HepG2 (cell line): ENCODE results near the gene SPIN1. TPM values are rescaled to one million over a fixed set of nuclear protein-coding genes. Genes with fewer than 3 reads are reported as not detected.

Experiments used
- E2F5 ChIP-seq: sonication (generic); formaldehyde crosslinking; conservative IDR thresholded peaks from 2 replicates; pipeline ENCODE4 v1.4.0; 2020; ENCODE audit warnings: missing genetic modification reagents
- FLYWCH1 ChIP-seq: sonication (generic); formaldehyde crosslinking; IDR thresholded peaks from 2 replicates; pipeline ENCODE4 v1.8.1; 2023; ENCODE audit warnings: mild to moderate bottlenecking, missing genetic modification reagents
- HES4 ChIP-seq: sonication (generic); formaldehyde crosslinking; IDR thresholded peaks from 2 replicates; pipeline ENCODE4 v1.9.0; 2021; ENCODE audit warnings: mild to moderate bottlenecking, missing genetic modification reagents, borderline replicate concordance
- NFE2L2 ChIP-seq: fragments of 150-350 bp; IDR thresholded peaks from 2 replicates; pipeline ENCODE4 v1.6.1; 2014; ENCODE audit warnings: low read length
- SMAD1 ChIP-seq: sonication (generic); formaldehyde crosslinking; IDR thresholded peaks from 2 replicates; pipeline ENCODE4 v1.4.0; 2020; ENCODE audit warnings: missing genetic modification reagents, low read depth, mild to moderate bottlenecking, borderline replicate concordance
- TMF1 ChIP-seq: sonication (generic); formaldehyde crosslinking; IDR thresholded peaks from 2 replicates; pipeline ENCODE4 v1.8.1; 2022; ENCODE audit warnings: low read depth, missing genetic modification reagents
- ZNF605 ChIP-seq: sonication (generic); formaldehyde crosslinking; IDR thresholded peaks from 2 replicates; pipeline ENCODE4 v1.8.0; 2022; ENCODE audit warnings: mild to moderate bottlenecking, missing genetic modification reagents
- ZZZ3 ChIP-seq: sonication (generic); formaldehyde crosslinking; IDR thresholded peaks from 2 replicates; pipeline ENCODE4 v1.4.0; 2020; ENCODE audit warnings: missing genetic modification reagents, mild to moderate bottlenecking, borderline replicate concordance
- polyA plus RNA-seq, 8 experiments: library from polyadenylated mRNA; depleted of rRNA in 3 of 8; stranded (reverse) in 7 of 8; unstranded in 1 of 8; fragments of >200 nt; fragmentation: Illumina TruSeq in 4 of 8; extraction: Trizol in 4 of 8; gene quantifications; 2 replicates each; pipeline versions ENCODE4 v1.2.1 to v1.2.3, GENCODE V29; 2011 to 2016; ENCODE audit warnings: low read depth in 4 of 8, missing spikeins in 1 of 8, mixed read lengths in 1 of 8; ENCODE audit not compliant: insufficient read depth in 1 of 8
- total RNA-seq, 5 experiments: library from RNA; depleted of rRNA; stranded (reverse); fragments of >200 nt; fragmentation: Illumina TruSeq; extraction: Trizol; gene quantifications; 2 replicates each; pipeline ENCODE4 v1.2.3, GENCODE V29; 2016; ENCODE audit warnings: low read depth in 1 of 5
- TF ChIP-seq, protein P1 (sequence below): sonication (generic); formaldehyde crosslinking; IDR thresholded peaks from 2 replicates; pipeline ENCODE4 v1.4.0; 2020; ENCODE audit warnings: mild to moderate bottlenecking, missing genetic modification reagents
- TF ChIP-seq, protein P2 (sequence below): sonication (generic); formaldehyde crosslinking; IDR thresholded peaks from 2 replicates; pipeline ENCODE4 v1.5.0; 2020; ENCODE audit warnings: missing genetic modification reagents, mild to moderate bottlenecking, borderline replicate concordance
- TF ChIP-seq, protein P3 (sequence below): IDR thresholded peaks from 2 replicates; pipeline ENCODE4 v1.6.1; 2016
- TF ChIP-seq, protein P4 (sequence below): sonication (generic); formaldehyde crosslinking; conservative IDR thresholded peaks from 2 replicates; pipeline ENCODE4 v1.4.0; 2020; ENCODE audit warnings: missing genetic modification reagents

The SPIN1 gene
- total and polyA plus RNA-seq, 2 of the 13 experiments (the other 11 are each of a cell fraction or from before 2014, with no cell fraction given) = 20.0 to 24.3 TPM

GRCh38 chr9:88387552-88388202 is 567 bp upstream of the SPIN1 start (continued):
- TF ChIP-seq, protein P1, sequence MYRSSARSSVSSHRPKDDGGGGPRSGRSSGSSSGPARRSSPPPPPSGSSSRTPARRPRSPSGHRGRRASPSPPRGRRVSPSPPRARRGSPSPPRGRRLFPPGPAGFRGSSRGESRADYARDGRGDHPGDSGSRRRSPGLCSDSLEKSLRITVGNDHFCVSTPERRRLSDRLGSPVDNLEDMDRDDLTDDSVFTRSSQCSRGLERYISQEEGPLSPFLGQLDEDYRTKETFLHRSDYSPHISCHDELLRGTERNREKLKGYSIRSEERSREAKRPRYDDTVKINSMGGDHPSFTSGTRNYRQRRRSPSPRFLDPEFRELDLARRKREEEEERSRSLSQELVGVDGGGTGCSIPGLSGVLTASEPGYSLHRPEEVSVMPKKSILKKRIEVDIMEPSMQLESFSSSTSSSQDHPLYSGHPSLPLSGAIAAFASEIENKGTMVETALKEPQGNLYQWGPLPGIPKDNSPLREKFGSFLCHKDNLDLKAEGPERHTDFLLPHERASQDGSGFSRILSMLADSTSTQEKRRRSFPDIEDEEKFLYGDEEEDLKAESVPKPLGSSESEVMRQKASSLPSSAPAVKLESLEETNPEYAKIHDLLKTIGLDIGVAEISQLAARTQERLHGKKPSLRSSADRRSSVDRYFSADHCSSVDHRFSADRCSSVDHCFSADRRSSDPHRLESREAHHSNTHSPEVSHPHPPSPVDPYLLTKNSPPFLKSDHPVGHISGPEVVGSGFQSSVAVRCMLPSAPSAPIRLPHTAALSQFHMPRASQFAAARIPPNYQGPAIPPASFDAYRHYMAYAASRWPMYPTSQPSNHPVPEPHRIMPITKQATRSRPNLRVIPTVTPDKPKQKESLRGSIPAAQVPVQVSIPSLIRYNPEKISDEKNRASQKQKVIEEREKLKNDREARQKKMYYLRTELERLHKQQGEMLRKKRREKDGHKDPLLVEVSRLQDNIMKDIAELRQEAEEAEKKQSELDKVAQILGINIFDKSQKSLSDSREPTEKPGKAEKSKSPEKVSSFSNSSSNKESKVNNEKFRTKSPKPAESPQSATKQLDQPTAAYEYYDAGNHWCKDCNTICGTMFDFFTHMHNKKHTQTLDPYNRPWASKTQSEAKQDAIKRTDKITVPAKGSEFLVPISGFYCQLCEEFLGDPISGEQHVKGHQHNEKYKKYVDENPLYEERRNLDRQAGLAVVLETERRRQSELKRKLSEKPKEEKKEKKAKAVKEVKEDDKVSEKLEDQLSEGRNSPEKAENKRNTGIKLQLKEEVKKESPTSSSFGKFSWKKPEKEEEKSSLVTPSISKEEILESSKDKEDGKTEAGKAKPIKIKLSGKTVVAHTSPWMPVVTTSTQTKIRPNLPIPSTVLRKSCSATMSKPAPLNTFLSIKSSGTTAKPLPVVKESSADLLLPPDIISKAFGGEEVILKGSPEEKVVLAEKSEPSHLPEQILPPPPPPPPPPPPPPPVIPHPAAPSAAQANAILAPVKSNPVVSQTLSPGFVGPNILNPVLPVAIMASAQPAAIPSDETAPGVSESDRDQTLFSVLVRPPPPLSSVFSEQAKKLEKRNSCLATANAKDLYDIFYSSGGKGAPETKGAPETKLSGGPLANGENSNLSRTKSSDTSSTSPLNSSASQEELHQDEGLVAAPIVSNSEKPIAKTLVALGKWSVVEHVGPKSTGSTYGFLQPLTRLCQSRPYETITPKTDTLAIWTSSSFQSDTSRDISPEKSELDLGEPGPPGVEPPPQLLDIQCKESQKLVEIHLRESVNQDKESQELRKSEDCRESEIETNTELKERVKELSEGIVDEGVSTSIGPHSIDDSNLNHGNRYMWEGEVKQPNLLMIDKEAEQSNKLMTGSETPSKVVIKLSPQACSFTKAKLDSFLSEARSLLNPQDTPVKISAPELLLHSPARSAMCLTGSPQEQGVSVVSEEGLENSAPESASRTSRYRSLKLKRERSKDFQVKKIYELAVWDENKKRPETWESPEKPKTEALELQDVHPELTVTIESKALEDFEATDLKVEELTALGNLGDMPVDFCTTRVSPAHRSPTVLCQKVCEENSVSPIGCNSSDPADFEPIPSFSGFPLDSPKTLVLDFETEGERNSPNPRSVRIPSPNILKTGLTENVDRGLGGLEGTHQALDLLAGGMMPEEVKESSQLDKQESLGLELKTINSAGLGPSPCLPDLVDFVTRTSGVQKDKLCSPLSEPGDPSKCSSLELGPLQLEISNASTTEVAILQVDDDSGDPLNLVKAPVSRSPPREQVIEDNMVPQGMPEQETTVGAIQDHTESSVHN = no peak
- TF ChIP-seq, protein P2, sequence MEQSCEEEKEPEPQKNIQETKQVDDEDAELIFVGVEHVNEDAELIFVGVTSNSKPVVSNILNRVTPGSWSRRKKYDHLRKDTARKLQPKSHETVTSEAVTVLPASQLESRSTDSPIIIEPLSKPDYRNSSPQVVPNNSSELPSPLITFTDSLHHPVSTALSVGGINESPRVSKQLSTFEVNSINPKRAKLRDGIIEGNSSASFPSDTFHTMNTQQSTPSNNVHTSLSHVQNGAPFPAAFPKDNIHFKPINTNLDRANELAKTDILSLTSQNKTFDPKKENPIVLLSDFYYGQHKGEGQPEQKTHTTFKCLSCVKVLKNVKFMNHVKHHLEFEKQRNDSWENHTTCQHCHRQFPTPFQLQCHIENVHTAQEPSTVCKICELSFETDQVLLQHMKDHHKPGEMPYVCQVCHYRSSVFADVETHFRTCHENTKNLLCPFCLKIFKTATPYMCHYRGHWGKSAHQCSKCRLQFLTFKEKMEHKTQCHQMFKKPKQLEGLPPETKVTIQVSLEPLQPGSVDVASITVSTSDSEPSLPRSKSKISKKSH = no peak; the same call in 1 of the 2 replicates
- TF ChIP-seq, protein P3, sequence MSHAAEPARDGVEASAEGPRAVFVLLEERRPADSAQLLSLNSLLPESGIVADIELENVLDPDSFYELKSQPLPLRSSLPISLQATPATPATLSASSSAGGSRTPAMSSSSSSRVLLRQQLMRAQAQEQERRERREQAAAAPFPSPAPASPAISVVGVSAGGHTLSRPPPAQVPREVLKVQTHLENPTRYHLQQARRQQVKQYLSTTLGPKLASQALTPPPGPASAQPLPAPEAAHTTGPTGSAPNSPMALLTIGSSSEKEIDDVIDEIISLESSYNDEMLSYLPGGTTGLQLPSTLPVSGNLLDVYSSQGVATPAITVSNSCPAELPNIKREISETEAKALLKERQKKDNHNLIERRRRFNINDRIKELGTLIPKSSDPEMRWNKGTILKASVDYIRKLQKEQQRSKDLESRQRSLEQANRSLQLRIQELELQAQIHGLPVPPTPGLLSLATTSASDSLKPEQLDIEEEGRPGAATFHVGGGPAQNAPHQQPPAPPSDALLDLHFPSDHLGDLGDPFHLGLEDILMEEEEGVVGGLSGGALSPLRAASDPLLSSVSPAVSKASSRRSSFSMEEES (CRISPR knock-in tag) = no peak
- no peak for TF ChIP-seq NFE2L2
- TF ChIP-seq E2F5 (CRISPR knock-in tag) = no peak
- TF ChIP-seq HES4 (CRISPR knock-in tag) = no peak
- TF ChIP-seq ZNF605 (CRISPR knock-in tag) = no peak
- no peak for TF ChIP-seq FLYWCH1 (CRISPR knock-in tag)
- no peak for TF ChIP-seq ZZZ3 (CRISPR knock-in tag)
- TF ChIP-seq, protein P4, sequence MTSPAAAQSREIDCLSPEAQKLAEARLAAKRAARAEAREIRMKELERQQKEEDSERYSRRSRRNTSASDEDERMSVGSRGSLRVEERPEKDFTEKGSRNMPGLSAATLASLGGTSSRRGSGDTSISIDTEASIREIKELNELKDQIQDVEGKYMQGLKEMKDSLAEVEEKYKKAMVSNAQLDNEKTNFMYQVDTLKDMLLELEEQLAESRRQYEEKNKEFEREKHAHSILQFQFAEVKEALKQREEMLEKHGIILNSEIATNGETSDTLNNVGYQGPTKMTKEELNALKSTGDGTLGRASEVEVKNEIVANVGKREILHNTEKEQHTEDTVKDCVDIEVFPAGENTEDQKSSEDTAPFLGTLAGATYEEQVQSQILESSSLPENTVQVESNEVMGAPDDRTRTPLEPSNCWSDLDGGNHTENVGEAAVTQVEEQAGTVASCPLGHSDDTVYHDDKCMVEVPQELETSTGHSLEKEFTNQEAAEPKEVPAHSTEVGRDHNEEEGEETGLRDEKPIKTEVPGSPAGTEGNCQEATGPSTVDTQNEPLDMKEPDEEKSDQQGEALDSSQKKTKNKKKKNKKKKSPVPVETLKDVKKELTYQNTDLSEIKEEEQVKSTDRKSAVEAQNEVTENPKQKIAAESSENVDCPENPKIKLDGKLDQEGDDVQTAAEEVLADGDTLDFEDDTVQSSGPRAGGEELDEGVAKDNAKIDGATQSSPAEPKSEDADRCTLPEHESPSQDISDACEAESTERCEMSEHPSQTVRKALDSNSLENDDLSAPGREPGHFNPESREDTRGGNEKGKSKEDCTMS (CRISPR knock-in tag) = no peak
- 0 out of 2 replicates have a peak, but pooled peaks have one; percentile 39 for TF ChIP-seq TMF1 (CRISPR knock-in tag)
- peak; percentile 70; the same call in 1 of the 2 replicates for TF ChIP-seq SMAD1
